ENCODE results near the gene MPPED2. TPM values are rescaled to one million over a fixed set of nuclear protein-coding genes. Genes with fewer than 3 reads are reported as not detected.

MPPED2 gene
- total RNA-seq, 4 donors from 2014 or later = 0.51 to 19.5 (median 9.3) TPM

- H3K36me3 ChIP-seq = no peaks in the 10 kb centered on the region
- H3K4me3 ChIP-seq = no peak overlapping the region
- DNase-seq = no peak
- intact Hi-C loops (cut with DNase I; ENCODE audit: low total_unique reads) = no loop called here
- no peaks in the 10 kb centered on the region for H3K4me1 ChIP-seq
- no peak for TF ChIP-seq CTCF (IDR thresholded peaks at IDR 0.05)
- no peak for TF ChIP-seq POLR2A (IDR thresholded peaks at IDR 0.05)
- H3K27me3 ChIP-seq = no peaks in the 10 kb centered on the region
- H3K9me3 ChIP-seq = no peaks in the 10 kb centered on the region
- H3K27ac ChIP-seq = no peak overlapping the region
These were observed 52.7 kb downstream of the MPPED2 start for GRCh38 chr11:30533445-30533947.

- TF ChIP-seq POLR2A (IDR thresholded peaks at IDR 0.05) (no peak), CTCF (IDR thresholded peaks at IDR 0.05) (no peak)
- intact Hi-C loops (cut with DNase I; ENCODE audit: low total_unique reads) = no loop called here
- Histone ChIP-seq H3K9me3 (no peaks in the 10 kb centered on the region), H3K4me1 (no peaks in the 10 kb centered on the region), H3K36me3 (no peaks in the 10 kb centered on the region), H3K27me3 (no peaks in the 10 kb centered on the region), H3K4me3 (no peak overlapping the region), H3K27ac (no peak overlapping the region)
- no peak for DNase-seq
These were observed 58.6 kb downstream of the MPPED2 start for GRCh38 chr11:30527566-30527965.

GRCh38 chr11:30526558-30526957 lies 59.6 kb downstream of the MPPED2 start:
- intact Hi-C loops (cut with DNase I; ENCODE audit: low total_unique reads) = no loop called here

GRCh38 chr11:30522536-30523243 lies 63.5 kb downstream of the MPPED2 start:
- no peak for DNase-seq
- Histone ChIP-seq H3K27me3 (no peaks in the 10 kb centered on the region), H3K9me3 (no peaks in the 10 kb centered on the region), H3K36me3 (no peaks in the 10 kb centered on the region), H3K27ac (no peak overlapping the region), H3K4me1 (no peaks in the 10 kb centered on the region), H3K4me3 (no peak overlapping the region)
- intact Hi-C loops (cut with DNase I; ENCODE audit: low total_unique reads) = no loop called here
- no peak for TF ChIP-seq POLR2A (IDR thresholded peaks at IDR 0.05)
- TF ChIP-seq CTCF (IDR thresholded peaks at IDR 0.05) = no peak

More at GRCh38 chr11:30526558-30526957, 59.6 kb downstream of the MPPED2 start:
- no peaks in the 10 kb centered on the region for H3K36me3 ChIP-seq
- DNase-seq = no peak
- H3K4me1 ChIP-seq = no peaks in the 10 kb centered on the region
- H3K9me3 ChIP-seq = no peaks in the 10 kb centered on the region
- TF ChIP-seq CTCF (IDR thresholded peaks at IDR 0.05) (no peak), POLR2A (IDR thresholded peaks at IDR 0.05) (no peak)
- H3K27me3 ChIP-seq = no peaks in the 10 kb centered on the region
- H3K4me3 ChIP-seq = no peak overlapping the region
- H3K27ac ChIP-seq = no peak overlapping the region

GRCh38 chr11:30521297-30522071 lies 64.7 kb downstream of the MPPED2 start:
- no peaks in the 10 kb centered on the region for H3K27me3 ChIP-seq
- H3K4me3 ChIP-seq = no peak overlapping the region
- no peaks in the 10 kb centered on the region for H3K36me3 ChIP-seq
- intact Hi-C loops (cut with DNase I; ENCODE audit: low total_unique reads) = no loop called here
- DNase-seq = no peak
- H3K27ac ChIP-seq = no peak overlapping the region
- TF ChIP-seq CTCF (IDR thresholded peaks at IDR 0.05) = no peak
- no peak for TF ChIP-seq POLR2A (IDR thresholded peaks at IDR 0.05)
- no peaks in the 10 kb centered on the region for H3K9me3 ChIP-seq
- no peaks in the 10 kb centered on the region for H3K4me1 ChIP-seq
